ELF-1 (cell line): ENCODE measurements around the gene TTC7B.
A peak's percentile ranks its signal among the peaks of the same experiment; 100 is the strongest.

Experiments
- DNase-seq: peaks from one replicate; pipeline ENCODE4 v3.0.0-alpha.2; 2016; ENCODE audit warnings: low read depth, low spot score

TTC7B gene

DNA sequence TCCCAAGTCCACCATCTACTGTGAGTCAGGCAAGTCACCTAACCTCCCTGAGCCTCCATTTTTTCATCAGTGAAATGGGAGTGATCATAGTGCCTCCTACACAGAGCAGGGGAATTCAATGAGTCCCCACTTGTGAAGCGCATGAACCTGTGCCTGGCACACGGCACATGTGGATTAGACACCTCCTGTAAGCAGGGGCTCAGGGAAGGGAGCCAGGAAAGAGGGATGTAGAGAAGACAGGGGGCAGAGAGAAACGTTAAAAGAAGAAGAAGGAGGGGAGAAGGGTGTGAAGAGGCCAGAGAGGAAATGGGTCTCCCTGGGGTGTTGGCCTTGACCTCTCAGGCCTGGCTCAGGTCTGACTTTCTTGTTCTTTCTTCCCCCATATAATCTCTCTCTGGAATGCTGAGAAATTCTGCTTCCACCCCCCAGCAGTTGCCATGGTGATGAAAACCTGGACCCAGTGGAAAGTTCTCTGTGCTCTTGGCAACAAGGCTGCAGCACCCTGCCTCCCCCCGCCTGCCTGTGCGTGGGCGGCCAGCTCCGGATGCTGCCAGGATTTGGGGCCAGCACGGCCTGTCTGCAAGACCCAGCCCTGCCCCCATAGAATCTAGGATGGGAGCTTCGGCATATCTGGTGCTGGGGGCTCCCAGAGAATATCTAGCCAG, 324.9 kb downstream of the TTC7B start:
- DNase-seq = no peak

DNA sequence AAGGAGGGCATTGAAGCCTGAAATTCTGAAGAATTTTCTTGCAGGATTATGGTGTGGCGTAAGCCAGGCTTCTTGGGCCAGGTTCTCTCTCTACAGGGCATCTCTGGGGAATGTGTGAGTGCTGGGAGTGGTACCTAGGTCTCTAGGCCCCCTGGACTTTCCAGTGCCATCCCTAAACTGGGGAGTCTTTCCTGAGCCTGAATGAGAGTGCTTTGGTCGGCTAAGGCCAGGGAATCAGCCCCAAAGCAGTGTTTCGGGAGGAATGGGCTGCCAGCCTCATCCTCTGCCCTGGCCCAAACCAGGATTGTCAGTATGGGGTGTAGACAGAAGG, 325.5 kb downstream of the TTC7B start:
- no peak for DNase-seq

DNA sequence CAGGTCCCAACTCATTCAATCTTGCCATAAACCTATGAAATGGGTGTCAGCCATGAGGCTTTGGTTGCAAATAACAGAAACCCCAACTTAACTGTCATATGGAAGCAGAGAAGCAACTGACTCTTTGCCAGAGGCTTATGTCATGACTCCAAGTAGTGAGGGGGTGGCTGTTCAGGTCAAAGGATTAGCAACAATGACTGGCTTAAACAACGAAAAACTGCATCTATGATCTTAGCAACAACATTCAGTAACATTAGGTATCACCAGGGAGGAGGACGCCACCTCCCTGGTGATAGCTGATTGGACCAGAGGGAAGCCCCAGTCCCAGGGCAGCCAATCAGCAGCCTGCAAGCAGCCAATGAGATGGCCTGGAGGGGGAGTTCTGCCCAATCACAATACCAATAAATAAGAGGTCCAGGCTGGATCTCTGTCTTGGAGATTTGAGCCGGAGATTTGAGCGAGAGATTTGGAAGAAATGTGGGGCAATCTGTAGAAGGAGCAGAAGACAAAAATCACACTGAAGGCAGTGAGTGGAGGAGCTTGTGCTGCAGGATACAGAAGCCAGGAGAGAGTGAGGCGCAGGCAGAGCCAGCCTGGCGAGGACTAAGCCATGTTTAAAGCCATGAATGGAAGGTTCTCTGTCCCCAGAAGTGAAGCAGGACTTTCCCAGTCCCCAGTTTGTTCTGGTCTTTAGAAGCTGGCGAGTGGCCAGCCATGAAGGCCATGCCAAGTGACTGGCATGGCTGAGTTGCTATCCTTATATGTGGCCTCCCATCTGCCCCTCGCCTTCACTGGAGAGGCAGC, 326.1 kb downstream of the TTC7B start:
- DNase-seq = no peak

DNA sequence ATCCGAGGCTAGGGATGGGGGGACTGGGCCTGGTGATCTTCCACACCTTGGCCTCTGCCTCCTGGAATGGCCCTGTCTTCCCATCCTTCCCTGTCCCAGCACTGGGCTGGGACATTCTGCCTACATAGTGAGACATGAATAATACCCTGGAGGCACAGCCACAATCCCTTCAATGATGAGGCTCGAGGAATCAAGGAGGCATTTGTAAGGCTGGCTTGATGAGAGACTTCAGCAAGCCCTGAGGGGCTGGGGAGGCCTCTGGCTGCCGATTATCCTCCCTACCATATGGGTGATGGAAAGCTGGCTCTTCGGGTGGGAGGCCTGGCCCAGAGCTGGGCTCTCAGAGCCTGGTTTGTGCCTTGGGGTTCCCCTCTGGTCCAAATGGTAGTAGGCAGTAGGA, 326.9 kb downstream of the TTC7B start:
- peak; percentile 51 for DNase-seq

DNA sequence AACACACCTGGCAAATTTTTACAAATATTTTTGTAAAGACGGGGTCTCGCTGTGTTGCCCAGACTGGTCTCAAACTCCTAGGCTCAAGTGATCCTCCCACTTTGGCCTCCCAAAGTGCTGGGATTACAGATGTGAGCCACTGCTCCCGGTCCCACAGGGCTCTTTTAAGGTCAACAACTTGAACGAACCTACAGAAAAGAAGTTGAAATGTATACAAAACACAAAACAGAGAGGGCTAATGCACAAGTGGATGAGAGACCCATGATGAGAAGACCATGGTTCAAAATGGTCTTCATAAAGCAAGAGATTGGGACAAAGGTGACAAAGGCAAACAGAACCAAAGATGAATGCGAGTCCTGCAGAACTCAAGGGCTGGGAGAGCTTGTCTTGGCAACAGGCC, 328.0 kb downstream of the TTC7B start:
- DNase-seq = no peak

DNA sequence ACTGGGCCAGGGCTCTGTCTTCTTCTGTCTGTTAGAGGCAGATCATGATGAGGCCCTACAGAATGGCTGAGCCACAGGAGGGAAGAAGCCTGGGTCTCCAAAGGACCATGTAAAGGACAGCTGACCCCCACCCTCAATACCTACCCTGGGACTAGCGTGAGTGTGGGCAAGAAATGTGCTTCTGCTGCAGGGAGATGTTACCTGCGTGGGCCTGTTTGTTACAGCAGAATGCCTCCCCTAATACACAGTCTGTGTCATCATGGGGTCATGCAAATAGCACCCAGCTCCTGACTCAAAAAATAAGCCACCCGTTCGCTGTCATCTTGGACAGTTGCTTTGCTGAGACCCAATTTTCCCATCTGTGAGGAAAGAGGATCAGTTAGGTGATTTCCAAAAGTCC, 328.8 kb downstream of the TTC7B start:
- no peak for DNase-seq

DNA sequence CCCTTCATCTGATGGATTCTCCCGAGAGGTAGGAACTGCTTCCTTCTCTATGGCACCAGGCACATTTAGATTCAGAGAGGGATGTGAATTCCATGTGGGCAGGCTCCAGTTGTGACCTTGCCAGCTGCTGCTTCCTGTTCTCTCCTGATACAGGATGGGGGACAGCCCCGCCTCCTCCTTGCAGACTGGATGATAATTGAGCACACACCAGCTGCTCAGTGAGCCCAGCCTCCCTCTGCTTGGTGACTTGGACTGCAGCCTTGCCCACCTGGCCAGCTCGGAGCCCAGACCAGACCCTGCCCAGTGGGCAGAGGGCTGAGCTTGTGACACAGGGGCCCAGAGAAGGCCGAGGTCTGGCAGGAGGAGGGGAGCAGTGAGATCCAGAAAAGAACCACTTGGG, 329.2 kb downstream of the TTC7B start:
- no peak for DNase-seq

DNA sequence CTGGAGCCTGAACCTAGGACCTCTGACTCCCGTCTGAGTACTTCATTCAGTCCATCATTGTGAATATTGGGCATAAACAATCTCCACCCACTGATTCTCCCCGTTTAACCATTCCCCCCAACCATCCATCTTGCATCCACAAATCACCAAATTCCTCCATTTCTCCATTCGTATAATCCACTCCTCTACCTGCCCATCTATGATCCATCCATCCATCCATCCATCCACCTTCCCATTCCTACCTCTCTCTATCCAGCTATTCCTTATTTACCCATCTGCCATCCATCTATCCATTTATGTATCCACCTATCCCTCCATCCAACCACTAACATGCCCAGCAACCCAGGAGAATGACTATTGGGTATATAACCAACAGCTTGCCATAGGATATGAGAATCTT, 331.9 kb downstream of the TTC7B start:
- no peak for DNase-seq

DNA sequence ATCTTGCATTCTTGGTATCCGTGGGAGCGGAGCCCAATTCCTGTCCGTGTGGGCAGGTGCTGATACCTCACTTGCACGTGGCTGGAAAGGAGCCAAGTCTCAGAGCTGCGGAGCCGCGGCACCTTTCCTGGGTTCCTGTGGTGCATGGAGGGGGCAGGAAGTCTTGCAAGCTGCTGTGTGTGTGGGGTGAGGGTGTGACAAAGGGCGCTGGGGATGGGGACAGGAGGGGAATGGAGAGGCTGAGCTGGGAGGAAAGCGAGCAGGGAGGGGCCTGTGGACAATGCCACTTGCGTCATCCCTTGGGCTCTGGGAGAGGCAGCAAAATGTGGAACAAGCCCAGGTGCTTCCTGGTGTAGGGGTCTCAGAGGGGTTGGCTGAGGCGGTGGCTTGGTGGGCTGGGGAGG, 332.7 kb downstream of the TTC7B start:
- DNase-seq = no peak

DNA sequence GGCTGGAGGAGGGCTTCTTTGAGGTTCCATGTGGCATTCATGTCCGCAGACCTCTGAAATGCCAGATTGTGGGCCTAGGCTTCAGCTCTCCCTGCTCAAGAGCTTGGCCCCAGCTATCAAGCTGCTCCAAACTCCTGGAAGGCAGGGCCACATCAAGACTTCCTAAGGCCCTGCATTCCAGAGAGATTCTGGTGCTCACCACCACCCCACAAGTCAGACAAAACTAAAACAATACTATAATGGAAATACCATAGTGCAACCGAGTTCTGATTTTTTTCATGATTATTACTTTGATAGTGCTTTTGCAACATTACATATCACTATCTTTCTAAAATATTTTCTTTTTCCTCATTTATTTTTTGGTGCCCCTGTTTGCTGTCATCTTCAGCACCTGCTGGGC, 333.1 kb downstream of the TTC7B start:
- DNase-seq = no peak

DNA sequence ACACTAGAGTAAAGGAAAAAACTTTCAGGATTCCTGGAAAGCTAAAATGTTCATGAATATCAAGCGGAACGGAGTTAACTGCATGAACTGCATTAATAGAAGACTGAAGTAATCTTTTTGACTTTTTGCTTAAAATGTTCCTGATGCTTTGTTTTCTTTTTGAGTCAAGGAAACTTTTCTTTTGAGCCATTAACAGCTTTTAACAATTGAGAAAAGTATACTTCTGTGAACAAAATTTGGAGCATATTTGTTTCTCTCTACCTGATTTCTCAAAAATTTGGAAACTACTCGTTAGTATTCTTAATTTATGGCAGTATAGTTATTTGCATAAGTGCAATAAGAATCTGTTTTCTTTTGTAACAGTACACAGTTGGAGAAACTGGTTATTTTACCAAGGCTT, 340.9 kb downstream of the TTC7B start:
- DNase-seq = no peak
